ENCODE data around the gene HAPLN3. TPM values are rescaled to one million over a fixed set of nuclear protein-coding genes. Genes with fewer than 3 reads are reported as not detected.

Gene HAPLN3
- total RNA-seq, 1 donor from 2014 or later = 2.7 TPM

GRCh38 chr15:88881775-88882174, 13.6 kb downstream of the HAPLN3 start:
- no peak overlapping the region for H2AFZ ChIP-seq (replicated peaks)

GRCh38 chr15:88880944-88881740, 14.2 kb downstream of the HAPLN3 start:
- Mint-ChIP-seq H3K27ac (no peak overlapping the region), H3K36me3 (no peaks in the 10 kb centered on the region), H3K27me3 (ENCODE audit: insufficient read depth, low read depth) (no peaks in the 10 kb centered on the region), H3K9me3 (no peaks in the 10 kb centered on the region), H3K4me3 (no peak overlapping the region), H3K4me1 (peaks cover 5% of the 10 kb centered on the region)
- no peak overlapping the region for H3K4me2 ChIP-seq
- H3F3A ChIP-seq (ENCODE audit: low read depth) = no peaks in the 10 kb centered on the region
- no peak overlapping the region for H3K4me3 ChIP-seq
- H4K20me1 ChIP-seq (ENCODE audit: low read depth) = no peaks in the 10 kb centered on the region
- H3K4me1 ChIP-seq = peaks cover 3% of the 10 kb centered on the region
- no peak for DNase-seq (ENCODE audit: low spot score)
- H3K9ac ChIP-seq = no peak overlapping the region
- no peak overlapping the region for H3K27ac ChIP-seq
- no peaks in the 10 kb centered on the region for H3K36me3 ChIP-seq
- H3K27me3 ChIP-seq = no peaks in the 10 kb centered on the region
- no peak for TF ChIP-seq EZH2 (IDR thresholded peaks at IDR 0.05)
- no peak for TF ChIP-seq EZH2phosphoT487 (IDR thresholded peaks at IDR 0.05)
- TF ChIP-seq CTCF (IDR thresholded peaks at IDR 0.05) = no peak
- H3K9me3 ChIP-seq (ENCODE audit: low read depth) = no peaks in the 10 kb centered on the region
- H2AFZ ChIP-seq (replicated peaks) = no peak overlapping the region
- H3K79me2 ChIP-seq (ENCODE audit: low read depth) = no peaks in the 10 kb centered on the region

More at GRCh38 chr15:88881775-88882174, 13.6 kb downstream of the HAPLN3 start:
- Mint-ChIP-seq H3K4me3 (no peak overlapping the region), H3K4me1 (peaks cover 5% of the 10 kb centered on the region), H3K27ac (peak overlapping the region; percentile 60), H3K36me3 (no peaks in the 10 kb centered on the region), H3K9me3 (no peaks in the 10 kb centered on the region), H3K27me3 (ENCODE audit: insufficient read depth, low read depth) (peaks cover 2% of the 10 kb centered on the region)
- no peak overlapping the region for H3K4me3 ChIP-seq
- no peak overlapping the region for H3K27ac ChIP-seq
- H3K9me3 ChIP-seq (ENCODE audit: low read depth) = no peaks in the 10 kb centered on the region
- H4K20me1 ChIP-seq (ENCODE audit: low read depth) = no peaks in the 10 kb centered on the region
- no peaks in the 10 kb centered on the region for H3K36me3 ChIP-seq
- H3F3A ChIP-seq (ENCODE audit: low read depth) = no peaks in the 10 kb centered on the region
- H3K79me2 ChIP-seq (ENCODE audit: low read depth) = no peaks in the 10 kb centered on the region
- H3K27me3 ChIP-seq = no peaks in the 10 kb centered on the region
- H3K9ac ChIP-seq = no peak overlapping the region
- TF ChIP-seq CTCF (IDR thresholded peaks at IDR 0.05) = no peak
- no peak for TF ChIP-seq EZH2 (IDR thresholded peaks at IDR 0.05)
- TF ChIP-seq EZH2phosphoT487 (IDR thresholded peaks at IDR 0.05) = no peak
- peaks cover 3% of the 10 kb centered on the region for H3K4me1 ChIP-seq
- DNase-seq (ENCODE audit: low spot score) = no peak
- no peak overlapping the region for H3K4me2 ChIP-seq

- no peak overlapping the region for H3K4me3 Mint-ChIP-seq
- Histone ChIP-seq H3K36me3 (no peaks in the 10 kb centered on the region), H3K79me2 (ENCODE audit: low read depth) (no peaks in the 10 kb centered on the region), H3K9me3 (ENCODE audit: low read depth) (no peaks in the 10 kb centered on the region), H3K27me3 (no peaks in the 10 kb centered on the region), H3F3A (ENCODE audit: low read depth) (no peaks in the 10 kb centered on the region), H3K27ac (no peak overlapping the region), H3K4me2 (no peak overlapping the region), H2AFZ (replicated peaks) (peak overlapping the region; percentile 89), H4K20me1 (ENCODE audit: low read depth) (no peaks in the 10 kb centered on the region), H3K4me1 (no peaks in the 10 kb centered on the region), H3K9ac (no peak overlapping the region), H3K4me3 (no peak overlapping the region)
- H3K36me3 Mint-ChIP-seq = no peaks in the 10 kb centered on the region
- no peaks in the 10 kb centered on the region for H3K4me1 Mint-ChIP-seq
- DNase-seq (ENCODE audit: low spot score) = peak; percentile 82
- no peaks in the 10 kb centered on the region for H3K9me3 Mint-ChIP-seq
- no peak overlapping the region for H3K27ac Mint-ChIP-seq
- peaks cover under 1% of the 10 kb centered on the region for H3K27me3 Mint-ChIP-seq (ENCODE audit: insufficient read depth, low read depth)
- TF ChIP-seq EZH2 (IDR thresholded peaks at IDR 0.05) (no peak), CTCF (IDR thresholded peaks at IDR 0.05) (peak; percentile 81), EZH2phosphoT487 (IDR thresholded peaks at IDR 0.05) (no peak)
Measured at GRCh38 chr15:88878720-88879184, 16.6 kb downstream of the HAPLN3 start.
